Peyer's patch (tissue), 4 donors: ENCODE measurements around the gene TREM2.

Source experiments
- POLR2A ChIP-seq, 2 donors: fragments of 450-650 bp; IDR thresholded peaks; one replicate each; pipeline ENCODE4 v1.5.1; 2017; ENCODE audit warnings: antibody characterized with exemption in 2 of 2, mild to moderate bottlenecking in 2 of 2, moderate library complexity in 2 of 2
- TF ChIP-seq, protein P1 (sequence below), 6 experiments: fragments of 450-650 bp in 4 of 6; fragments of 200-600 bp in 2 of 6; sonication (generic) in 1 of 6; IDR thresholded peaks; one replicate each; pipeline ENCODE4 v1.5.1; 2017 to 2019; ENCODE audit warnings: antibody characterized with exemption in 6 of 6, mild to moderate bottlenecking in 3 of 6, moderate library complexity in 1 of 6

DNA sequence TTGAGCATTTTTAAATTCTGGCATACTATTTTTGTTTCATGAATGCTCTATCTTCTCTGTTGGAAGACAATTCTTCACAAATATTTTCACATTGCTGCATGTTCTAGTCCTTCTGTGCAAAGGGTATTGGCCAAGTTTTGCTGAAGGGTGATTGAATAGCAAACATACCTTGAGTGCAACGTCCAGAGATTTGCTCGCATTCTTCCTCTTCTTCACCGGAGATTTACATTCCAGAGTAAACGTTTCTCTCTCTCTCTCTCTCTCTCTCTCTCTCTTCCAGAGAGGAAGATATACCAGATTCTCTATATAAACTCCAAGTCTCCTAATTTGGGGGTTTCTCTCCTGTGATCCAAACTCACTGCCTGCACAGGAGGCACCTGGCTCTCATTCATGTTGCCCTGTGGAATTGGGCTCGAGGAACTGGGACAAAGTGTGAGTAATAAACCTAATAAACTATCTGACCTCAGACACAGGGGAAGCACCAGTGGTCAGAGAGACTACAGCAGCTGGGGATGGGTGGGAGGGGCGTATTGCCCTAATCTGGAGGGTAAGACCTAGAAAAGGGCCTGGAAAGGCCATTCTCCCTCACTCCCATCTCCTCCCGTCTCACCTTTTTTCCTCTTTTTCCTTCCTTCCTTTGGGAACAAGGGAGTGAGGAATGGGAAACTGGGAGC lies 7.6 kb downstream of the TREM2 start:
- TF ChIP-seq, protein P1, sequence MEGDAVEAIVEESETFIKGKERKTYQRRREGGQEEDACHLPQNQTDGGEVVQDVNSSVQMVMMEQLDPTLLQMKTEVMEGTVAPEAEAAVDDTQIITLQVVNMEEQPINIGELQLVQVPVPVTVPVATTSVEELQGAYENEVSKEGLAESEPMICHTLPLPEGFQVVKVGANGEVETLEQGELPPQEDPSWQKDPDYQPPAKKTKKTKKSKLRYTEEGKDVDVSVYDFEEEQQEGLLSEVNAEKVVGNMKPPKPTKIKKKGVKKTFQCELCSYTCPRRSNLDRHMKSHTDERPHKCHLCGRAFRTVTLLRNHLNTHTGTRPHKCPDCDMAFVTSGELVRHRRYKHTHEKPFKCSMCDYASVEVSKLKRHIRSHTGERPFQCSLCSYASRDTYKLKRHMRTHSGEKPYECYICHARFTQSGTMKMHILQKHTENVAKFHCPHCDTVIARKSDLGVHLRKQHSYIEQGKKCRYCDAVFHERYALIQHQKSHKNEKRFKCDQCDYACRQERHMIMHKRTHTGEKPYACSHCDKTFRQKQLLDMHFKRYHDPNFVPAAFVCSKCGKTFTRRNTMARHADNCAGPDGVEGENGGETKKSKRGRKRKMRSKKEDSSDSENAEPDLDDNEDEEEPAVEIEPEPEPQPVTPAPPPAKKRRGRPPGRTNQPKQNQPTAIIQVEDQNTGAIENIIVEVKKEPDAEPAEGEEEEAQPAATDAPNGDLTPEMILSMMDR (IDR thresholded peaks at IDR 0.05) = no peak
- TF ChIP-seq POLR2A (IDR thresholded peaks at IDR 0.05) = no peak
